Measurements from ENCODE around the gene LRP1B. TPM values are rescaled to one million over a fixed set of nuclear protein-coding genes. Genes with fewer than 3 reads are reported as not detected.

The LRP1B gene
- total RNA-seq, 4 donors from 2014 or later = 37.1 to 82.7 (median 50.9) TPM

GRCh38 chr2:141497272-141497671, 633.5 kb downstream of the LRP1B start:
- Histone ChIP-seq H3K36me3 (no peaks in the 10 kb centered on the region), H3K9me3 (no peaks in the 10 kb centered on the region), H3K27ac (no peak overlapping the region), H3K27me3 (no peaks in the 10 kb centered on the region), H3K4me1 (no peaks in the 10 kb centered on the region), H3K4me3 (replicated peaks in 1 of 3) (no peak overlapping the region)
- TF ChIP-seq CTCF (IDR thresholded peaks at IDR 0.05) (no peak), POLR2A (IDR thresholded peaks at IDR 0.05) (no peak)
- intact Hi-C loops (cut with DNase I) = no loop called here
- no peak for DNase-seq
- 67 to 74% methylated on average over 4 of the region's 4 CpGs for WGBS, 2 donors

DNA sequence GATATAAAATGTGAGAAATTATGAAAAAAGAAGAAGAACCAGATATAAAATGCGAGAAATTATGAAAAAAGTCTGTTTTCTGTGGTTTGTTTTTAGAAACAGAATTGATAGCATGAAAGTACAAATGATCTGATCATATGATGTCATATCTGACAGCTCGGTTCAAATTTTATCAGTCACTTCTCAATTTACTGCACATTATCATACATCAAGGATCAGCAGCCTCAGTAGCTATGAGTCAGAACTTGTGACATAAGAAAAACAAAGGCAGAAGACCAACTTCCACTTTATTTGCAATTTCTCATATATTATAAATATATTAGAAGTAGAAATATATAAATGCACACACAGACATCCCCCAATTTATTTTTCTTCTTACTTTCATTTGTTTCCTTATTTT, 634.0 kb downstream of the LRP1B start:
- no peak for TF ChIP-seq CTCF (IDR thresholded peaks at IDR 0.05)
- no peak for TF ChIP-seq POLR2A (IDR thresholded peaks at IDR 0.05)
- Histone ChIP-seq H3K36me3 (no peaks in the 10 kb centered on the region), H3K4me1 (no peaks in the 10 kb centered on the region), H3K9me3 (no peaks in the 10 kb centered on the region), H3K4me3 (replicated peaks in 1 of 3) (no peak overlapping the region), H3K27me3 (no peaks in the 10 kb centered on the region), H3K27ac (no peak overlapping the region)
- intact Hi-C loops (cut with DNase I) = no loop called here
- DNase-seq = no peak
- WGBS, 2 donors = 89 to 91% methylated on average over 2 of the region's 2 CpGs

DNA sequence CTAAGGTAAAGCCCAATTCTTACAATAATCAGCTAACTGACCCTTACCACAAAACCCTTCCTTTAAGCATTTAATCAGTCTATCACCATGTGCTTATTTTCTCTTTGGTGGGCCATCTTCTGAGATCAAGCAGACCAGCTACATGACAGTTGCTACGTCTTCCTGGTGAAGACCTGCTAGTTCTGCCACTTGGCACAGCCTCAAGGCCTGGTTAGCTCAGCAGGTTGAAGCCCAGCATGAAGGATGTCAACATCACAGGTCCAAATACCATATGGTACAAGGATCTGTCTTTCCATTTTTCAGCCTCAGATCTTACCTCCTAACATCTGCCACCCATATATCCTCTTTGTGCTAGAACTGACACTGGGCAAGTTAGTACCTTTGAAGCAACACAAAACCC, 636.9 kb downstream of the LRP1B start:
- no peaks in the 10 kb centered on the region for H3K4me1 ChIP-seq
- H3K9me3 ChIP-seq = no peaks in the 10 kb centered on the region
- DNase-seq = no peak
- H3K36me3 ChIP-seq = no peaks in the 10 kb centered on the region
- TF ChIP-seq CTCF (IDR thresholded peaks at IDR 0.05) (no peak), POLR2A (IDR thresholded peaks at IDR 0.05) (no peak)
- intact Hi-C loops (cut with DNase I) = no loop called here
- H3K27ac ChIP-seq = no peak overlapping the region
- no peaks in the 10 kb centered on the region for H3K27me3 ChIP-seq
- 84 to 100% methylated on average over 1 of the region's 1 CpG for WGBS, 2 donors
- H3K4me3 ChIP-seq (replicated peaks in 1 of 3) = no peak overlapping the region

DNA sequence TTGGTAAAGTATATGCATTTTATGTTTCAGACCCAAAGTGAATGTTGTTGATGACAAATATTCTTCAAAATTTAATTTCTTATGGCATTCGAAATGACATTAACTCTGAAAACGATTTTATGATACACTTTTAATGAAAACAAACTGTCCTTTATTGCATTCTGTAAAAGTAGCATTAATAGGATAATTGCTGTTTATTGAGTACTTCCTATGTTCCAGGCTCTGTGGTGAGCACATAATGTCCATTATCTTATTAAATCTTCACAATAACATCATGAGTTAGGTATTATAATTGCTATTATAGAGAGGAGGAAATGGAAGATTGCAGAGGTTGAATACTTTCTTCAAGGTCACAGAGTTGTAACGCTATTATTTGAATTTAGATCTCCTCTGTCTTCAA, 638.0 kb downstream of the LRP1B start:
- Histone ChIP-seq H3K4me1 (no peaks in the 10 kb centered on the region), H3K27ac (no peak overlapping the region), H3K36me3 (no peaks in the 10 kb centered on the region), H3K9me3 (no peaks in the 10 kb centered on the region), H3K27me3 (no peaks in the 10 kb centered on the region), H3K4me3 (replicated peaks in 1 of 3) (no peak overlapping the region)
- DNase-seq = no peak
- intact Hi-C loops (cut with DNase I) = no loop called here
- WGBS, 2 donors = 82 to 87% methylated on average over 3 of the region's 3 CpGs
- TF ChIP-seq CTCF (IDR thresholded peaks at IDR 0.05) (no peak), POLR2A (IDR thresholded peaks at IDR 0.05) (no peak)

DNA sequence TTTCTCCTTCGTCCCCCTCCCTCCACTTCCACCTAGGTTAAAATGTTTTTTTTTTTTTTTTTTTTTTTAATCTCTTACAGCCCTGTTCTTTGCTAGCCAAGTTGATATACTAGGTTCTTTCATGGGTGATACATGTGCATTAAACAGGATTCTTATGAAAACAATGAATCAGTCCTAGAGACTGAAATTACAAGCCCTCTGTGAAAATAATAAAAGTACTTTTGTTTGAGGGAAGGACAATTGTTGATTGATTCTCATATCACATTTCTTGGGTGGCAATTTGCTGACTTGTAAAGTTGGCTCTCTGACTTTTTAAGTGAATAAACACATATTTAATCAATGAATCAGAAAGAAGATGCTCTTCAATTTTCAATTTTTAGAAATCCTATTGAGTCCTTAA, 639.9 kb downstream of the LRP1B start:
- Histone ChIP-seq H3K4me1 (no peaks in the 10 kb centered on the region), H3K4me3 (replicated peaks in 1 of 3) (no peak overlapping the region), H3K36me3 (no peaks in the 10 kb centered on the region), H3K27ac (no peak overlapping the region), H3K27me3 (no peaks in the 10 kb centered on the region), H3K9me3 (no peaks in the 10 kb centered on the region)
- no peak for DNase-seq
- intact Hi-C loops (cut with DNase I) = no loop called here
- TF ChIP-seq POLR2A (IDR thresholded peaks at IDR 0.05) (no peak), CTCF (IDR thresholded peaks at IDR 0.05) (no peak)
- WGBS, 2 donors = 68 to 81% methylated on average over 1 of the region's 1 CpG

All from thyroid gland (tissue), 4 donors.